B cell (primary cell): Measurements from ENCODE around the gene UTP25. TPM values are rescaled to one million over a fixed set of nuclear protein-coding genes. Genes with fewer than 3 reads are reported as not detected.

Experiments used
- ATAC-seq: fragments of 200-7000 bp; cut with Tn5 transposase; one replicate; pipeline ENCODE4 v1.10.0; 2021; ENCODE audit warnings: low read depth, mild to moderate bottlenecking, moderate number of reproducible peaks, moderate library complexity
- CTCF ChIA-PET: fragments of 350-600 bp; sonication (Branson Sonifier 250); formaldehyde crosslinking; loops from one replicate; lab custom pipeline; 2021; ENCODE audit warnings: antibody characterized with exemption, inconsistent platforms; lab: Charles Lee
- POLR2A ChIA-PET: fragments of 350-600 bp; sonication (Branson Sonifier 250); formaldehyde crosslinking; loops from one replicate; lab custom pipeline; 2021; ENCODE audit warnings: antibody characterized with exemption; lab: Charles Lee
- DNase-seq: peaks from one replicate; pipeline ENCODE4 v3.0.0; 2013
- H2AFZ ChIP-seq: 2 replicates; pipeline ENCODE4 v1.6.1; 2012; ENCODE audit warnings: mild to moderate bottlenecking, low read depth, low read length; ENCODE audit not compliant: insufficient read depth, poor library complexity, severe bottlenecking
- H3K27ac ChIP-seq, 2 donors: 1 replicate in 1 of 2; 2 replicates in 1 of 2; pipeline ENCODE4 v1.5.1; 2012 to 2013; ENCODE audit warnings: low read length in 2 of 2, mild to moderate bottlenecking in 2 of 2, moderate library complexity in 1 of 2
- H3K27me3 ChIP-seq, 4 experiments: fragments of 200-600 bp in 1 of 4; sonication (generic) in 1 of 4; replicated peaks in 1 of 4; 1 replicate in 2 of 4; 2 replicates in 2 of 4; pipeline versions ENCODE4 v1.6.1 to v1.7.0; 2013 to 2016; ENCODE audit warnings: low read length in 3 of 4, mild to moderate bottlenecking in 2 of 4, mixed read lengths in 1 of 4, moderate library complexity in 1 of 4; ENCODE audit not compliant: insufficient read depth in 4 of 4, control insufficient read depth in 3 of 4; ENCODE audit errors: control extremely low read depth in 1 of 4
- H3K36me3 ChIP-seq, 2 experiments: replicated peaks in 1 of 2; 1 replicate in 1 of 2; 2 replicates in 1 of 2; pipeline versions ENCODE4 v1.6.1 to v1.7.1; 2013; ENCODE audit warnings: low read length in 1 of 2; ENCODE audit not compliant: insufficient read depth in 2 of 2, control insufficient read depth in 1 of 2; ENCODE audit errors: control extremely low read depth in 1 of 2, extremely low read depth in 1 of 2
- H3K4me1 ChIP-seq, 2 donors: fragments of 200-600 bp in 1 of 2; sonication (generic) in 1 of 2; 1 replicate in 1 of 2; 2 replicates in 1 of 2; pipeline versions ENCODE4 v1.5.1 to v1.6.1; 2013 to 2017; ENCODE audit warnings: low read length in 2 of 2; ENCODE audit not compliant: control insufficient read depth in 2 of 2, insufficient read depth in 2 of 2
- H3K4me2 ChIP-seq: replicated peaks from 2 replicates; pipeline ENCODE3; 2012; ENCODE audit warnings: mild to moderate bottlenecking, low read depth, low read length; ENCODE audit not compliant: poor library complexity, severe bottlenecking
- H3K4me3 ChIP-seq, 5 experiments: fragments of 200-600 bp in 1 of 5; sonication (generic) in 1 of 5; 1 replicate in 3 of 5; 2 replicates in 2 of 5; pipeline versions ENCODE4 v1.5.1 to v1.7.0; 2011 to 2016; ENCODE audit warnings: low read length in 4 of 5, mild to moderate bottlenecking in 4 of 5, low read depth in 2 of 5, control low read depth in 1 of 5, moderate library complexity in 1 of 5; ENCODE audit not compliant: insufficient read depth in 1 of 5; ENCODE audit errors: control extremely low read depth in 1 of 5, extremely low read depth in 1 of 5
- H3K79me2 ChIP-seq: fragments of 200-600 bp; sonication (generic); one replicate; pipeline ENCODE4 v1.6.0; 2016; ENCODE audit warnings: low read length; ENCODE audit not compliant: control insufficient read depth, insufficient read depth
- H3K9ac ChIP-seq: fragments of 200-600 bp; sonication (generic); 2 replicates; pipeline ENCODE4 v1.6.1; 2017; ENCODE audit warnings: mild to moderate bottlenecking, low read length, moderate library complexity
- H3K9me3 ChIP-seq, 3 donors: one replicate each; pipeline versions ENCODE4 v1.6.1 to v1.7.1; 2013; ENCODE audit warnings: low read length in 2 of 3; ENCODE audit not compliant: control insufficient read depth in 2 of 3, insufficient read depth in 1 of 3; ENCODE audit errors: control extremely low read depth in 1 of 3
- H4K20me1 ChIP-seq: 2 replicates; pipeline ENCODE4 v1.6.0; 2012; ENCODE audit warnings: mild to moderate bottlenecking, low read length; ENCODE audit not compliant: insufficient read depth, control insufficient read depth, poor library complexity, severe bottlenecking
- H3K27ac Mint-ChIP-seq: one replicate; pipeline ENCODE4 v1.8.0; 2021; ENCODE audit warnings: mixed read lengths
- H3K27me3 Mint-ChIP-seq: one replicate; pipeline ENCODE4 v1.8.0; 2021; ENCODE audit warnings: mixed read lengths
- H3K4me1 Mint-ChIP-seq: one replicate; pipeline ENCODE4 v1.8.0; 2021; ENCODE audit warnings: mixed read lengths
- H3K4me3 Mint-ChIP-seq: one replicate; pipeline ENCODE4 v1.8.0; 2021; ENCODE audit warnings: mixed read lengths
- H3K9me3 Mint-ChIP-seq: one replicate; pipeline ENCODE4 v1.8.0; 2022; ENCODE audit warnings: mixed read lengths; ENCODE audit not compliant: insufficient read depth
- CTCF ChIP-seq: fragments of 200-600 bp; IDR thresholded peaks from one replicate; pipeline ENCODE4 v1.8.0; 2022; ENCODE audit warnings: antibody characterized with exemption, mild to moderate bottlenecking
- EZH2 ChIP-seq: IDR thresholded peaks from 2 replicates; pipeline ENCODE4 v1.6.1; 2012; ENCODE audit warnings: borderline replicate concordance, low read depth, mild to moderate bottlenecking, moderate library complexity, low read length; ENCODE audit not compliant: insufficient read depth, poor library complexity, severe bottlenecking
- WGBS: methylation state at CpG from one replicate; pipeline ENCODE4 v1.1.5; 2013; ENCODE audit warnings: missing lambda C conversion rate; ENCODE audit not compliant: insufficient coverage; 5-methylcytosine and 5-hydroxymethylcytosine counted together
- intact Hi-C: fragments of 100-400 bp; cut with micrococcal nuclease; formaldehyde crosslinking; loops from one replicate; pipeline ENCODE4 v1.10.0; 2022
- polyA plus RNA-seq: library from polyadenylated mRNA; depleted of rRNA; stranded (reverse); fragments of >200 nt; gene quantifications from 2 replicates; pipeline ENCODE4 v1.2.3, GENCODE V29; 2012
- total RNA-seq, 2 donors: library from RNA; stranded (reverse); fragments of 120-200 nt in 1 of 2; gene quantifications; 1 replicate in 1 of 2; 2 replicates in 1 of 2; pipeline versions ENCODE4 v1.2.3 to v1.2.4, GENCODE V29; 2013 to 2022

UTP25 gene
- total and polyA plus RNA-seq, 2 donors (not counting 1 experiment from before 2014, with no cell fraction given), result 6.2 to 16.6 TPM

- 98% methylated on average over 4 of the region's 5 CpGs for WGBS
- H3K4me3 Mint-ChIP-seq, result no peak overlapping the region
- H3K27me3 Mint-ChIP-seq, result no peaks in the 10 kb centered on the region
- ChIA-PET CTCF (interaction anchor here (1.2 to 1.4 kb wide), 2 partner anchors 16 to 24 kb away, joined by 3 to 6 read pairs; no protein-coding TSS in a partner anchor), POLR2A (no interaction called here)
- Histone ChIP-seq H3K4me1 (no peaks in the 10 kb centered on the region), H3K27ac (no peak overlapping the region), H3K9ac (no peak overlapping the region), H3K4me2 (no peak overlapping the region), H2AFZ (no peak overlapping the region), H3K79me2 (no peaks in the 10 kb centered on the region), H3K27me3 (no peaks in the 10 kb centered on the region), H3K9me3 (peaks cover 0 to 4% (median 0%) of the 10 kb centered on the region in 3 donors), H3K36me3 (peaks cover 11 to 49% of the 10 kb centered on the region in 2 experiments), H3K4me3 (no peak overlapping the region), H4K20me1 (no peaks in the 10 kb centered on the region)
- no peak for DNase-seq
- TF ChIP-seq CTCF, result no peak
- TF ChIP-seq EZH2, result no peak
- intact Hi-C loops, result no loop called here
- peaks cover under 1% of the 10 kb centered on the region for H3K4me1 Mint-ChIP-seq
- H3K27ac Mint-ChIP-seq, result no peak overlapping the region
- no peak for ATAC-seq
- no peaks in the 10 kb centered on the region for H3K9me3 Mint-ChIP-seq
These were observed 27.9 kb downstream of the UTP25 start for GRCh38 chr1:209855623-209856022.

- H3K79me2 ChIP-seq, result no peaks in the 10 kb centered on the region
- H3K9ac ChIP-seq, result no peak overlapping the region
- H4K20me1 ChIP-seq, result no peaks in the 10 kb centered on the region
- H3K4me3 Mint-ChIP-seq, result no peak overlapping the region
- peaks cover 0 to 11% (median 3%) of the 10 kb centered on the region in 4 experiments for H3K27me3 ChIP-seq
- WGBS, result 98% methylated on average over 39 of the region's 41 CpGs
- no peak overlapping the region for H2AFZ ChIP-seq
- H3K4me2 ChIP-seq, result no peak overlapping the region
- no peaks in the 10 kb centered on the region for H3K4me1 ChIP-seq
- TF ChIP-seq CTCF, result no peak
- TF ChIP-seq EZH2, result no peak
- no peak overlapping the region for H3K4me3 ChIP-seq
- no peak overlapping the region for H3K27ac Mint-ChIP-seq
- H3K36me3 ChIP-seq, result peaks cover 11 to 23% of the 10 kb centered on the region in 2 experiments
- no peak for DNase-seq
- no peak overlapping the region for H3K27ac ChIP-seq
- no peak for ATAC-seq
- ChIA-PET CTCF (interaction anchor here (0.9 to 3.9 kb wide), 5 partner anchors 9 to 541 kb away, joined by 3 to 15 read pairs (median 6); no protein-coding TSS in a partner anchor), POLR2A (interaction anchor here (0.7 kb wide), 1 partner anchor 25 kb away, joined by 6 read pairs; no protein-coding TSS in a partner anchor)
- no peaks in the 10 kb centered on the region for H3K4me1 Mint-ChIP-seq
- H3K27me3 Mint-ChIP-seq, result peaks cover 25% of the 10 kb centered on the region
- H3K9me3 ChIP-seq, result peaks cover 0 to 4% (median 0%) of the 10 kb centered on the region in 3 donors
- intact Hi-C loops, result no loop called here
- no peaks in the 10 kb centered on the region for H3K9me3 Mint-ChIP-seq
These were observed 30.9 kb downstream of the UTP25 start for GRCh38 chr1:209858561-209859103.
